ENCODE measurements around the gene SOCS6.
"Not testable (repeated sequence)": the region's sequence is repeated elsewhere in the genome, so short reads cannot be mapped to it uniquely, and the experiment has no call there.

The SOCS6 gene

GRCh38 chr18:70362258-70362657, 73.4 kb downstream of the SOCS6 start:
- FAIRE-seq, result no peak

DNA sequence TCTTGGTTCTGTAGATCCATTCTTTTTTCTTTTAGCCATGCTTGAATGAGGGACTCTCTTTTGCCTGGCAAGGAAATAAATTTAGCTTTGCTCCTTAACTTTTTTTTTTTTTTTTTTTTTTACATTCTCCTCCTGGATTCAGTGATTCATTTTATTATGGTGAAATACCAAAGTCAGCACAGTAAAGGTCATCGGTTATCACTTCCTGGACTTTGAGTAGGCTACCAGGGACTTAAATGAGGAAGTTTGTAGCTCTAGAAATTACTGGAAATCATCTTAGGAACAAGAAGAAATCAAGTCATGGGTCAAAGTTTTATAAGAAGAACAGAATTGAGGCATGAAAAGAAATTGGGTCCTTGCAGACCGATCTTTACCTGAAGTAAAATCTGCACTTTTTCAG, 75.0 kb downstream of the SOCS6 start:
- peak; percentile 49 for FAIRE-seq

DNA sequence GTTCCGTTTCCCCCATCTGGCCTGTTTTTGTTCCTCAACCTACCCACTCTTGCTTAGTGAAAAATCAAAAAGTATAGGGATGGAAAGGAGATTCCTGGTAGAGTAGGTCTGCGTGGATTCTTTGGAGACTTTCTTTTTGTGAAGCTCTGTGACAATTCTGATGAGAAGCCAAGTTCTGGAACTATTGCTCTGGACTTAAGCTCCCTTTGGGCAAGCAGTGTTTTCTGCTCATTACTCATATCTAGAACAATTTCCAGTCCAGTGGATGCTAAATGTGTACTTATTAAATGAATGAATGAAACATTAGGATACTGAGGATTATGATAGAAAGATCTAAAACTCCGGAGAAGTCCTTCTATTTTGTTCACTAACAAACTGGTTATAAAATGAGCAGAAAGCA, 76.5 kb downstream of the SOCS6 start:
- FAIRE-seq, result no peak

GRCh38 chr18:70366174-70366573, 77.3 kb downstream of the SOCS6 start:
- FAIRE-seq, result no peak

GRCh38 chr18:70366670-70367069, 77.8 kb downstream of the SOCS6 start:
- no peak for FAIRE-seq

- FAIRE-seq, result not testable (repeated sequence)
Measured at GRCh38 chr18:70367344-70367743, 78.5 kb downstream of the SOCS6 start.

DNA sequence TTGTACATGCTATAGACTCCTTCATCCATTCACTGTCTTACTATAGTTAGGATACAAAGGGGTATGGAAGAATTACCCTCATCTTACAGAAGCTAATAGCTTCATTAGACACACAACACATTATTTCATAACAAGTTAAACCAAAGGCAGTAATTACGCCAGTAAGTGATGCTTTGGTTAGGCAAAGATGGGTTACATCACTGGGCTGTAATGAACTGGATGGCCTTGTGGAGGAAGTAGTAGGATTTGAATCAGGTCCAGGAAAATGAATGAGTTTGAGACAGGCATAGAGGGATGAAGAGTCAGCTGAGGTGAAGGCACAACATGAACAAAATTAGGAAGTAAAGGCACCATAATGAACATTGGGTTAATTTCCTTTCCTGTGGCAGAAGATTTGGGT, 80.1 kb downstream of the SOCS6 start:
- FAIRE-seq, result no peak

DNA sequence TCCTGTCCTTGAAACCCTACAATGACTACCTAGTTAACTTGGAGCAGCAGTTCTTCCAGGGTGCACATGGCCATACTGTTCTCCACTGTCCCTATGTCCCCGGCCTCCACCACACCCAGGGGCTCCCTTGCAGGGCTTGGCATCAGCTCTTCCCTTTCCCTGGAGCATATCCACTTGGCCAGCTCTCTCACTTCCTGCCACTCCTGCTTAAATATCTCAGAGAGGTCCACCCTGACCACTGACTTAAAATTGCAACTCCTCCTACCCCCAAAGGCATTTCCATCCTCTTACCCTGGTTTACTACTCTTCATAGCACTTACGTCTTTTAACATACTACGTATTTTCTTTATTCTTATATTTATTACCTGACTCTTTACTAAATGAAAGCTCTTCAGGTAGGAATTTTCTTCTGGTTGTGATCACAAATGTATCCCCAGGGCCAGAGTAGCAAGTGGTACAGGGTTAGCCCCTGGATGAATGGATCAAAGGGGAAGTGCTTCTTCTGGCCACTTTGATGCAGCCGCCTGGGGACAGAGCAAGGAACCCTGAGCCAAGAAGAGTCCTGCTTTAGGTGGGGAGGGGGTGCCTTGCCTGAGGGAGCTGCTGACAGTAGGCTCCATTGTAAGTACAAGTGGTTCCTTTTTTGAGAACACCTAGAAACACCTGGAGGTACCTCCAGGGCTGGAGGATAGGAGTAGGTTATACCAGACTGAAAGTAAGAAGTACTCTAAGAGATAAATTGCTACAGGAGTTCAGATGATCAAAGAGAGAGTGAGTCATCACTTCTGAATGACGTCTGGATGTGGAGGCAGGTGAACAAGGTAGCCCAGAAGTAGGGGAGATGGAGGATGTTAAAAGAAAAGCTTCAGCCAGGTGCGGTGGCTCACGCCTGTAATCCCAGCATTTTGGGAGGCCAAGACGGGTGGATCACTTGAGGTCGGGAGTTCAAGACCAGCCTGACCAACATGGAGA, 82.2 kb downstream of the SOCS6 start:
- no peak for FAIRE-seq

GRCh38 chr18:70371908-70372307, 83.1 kb downstream of the SOCS6 start:
- no peak for FAIRE-seq

DNA sequence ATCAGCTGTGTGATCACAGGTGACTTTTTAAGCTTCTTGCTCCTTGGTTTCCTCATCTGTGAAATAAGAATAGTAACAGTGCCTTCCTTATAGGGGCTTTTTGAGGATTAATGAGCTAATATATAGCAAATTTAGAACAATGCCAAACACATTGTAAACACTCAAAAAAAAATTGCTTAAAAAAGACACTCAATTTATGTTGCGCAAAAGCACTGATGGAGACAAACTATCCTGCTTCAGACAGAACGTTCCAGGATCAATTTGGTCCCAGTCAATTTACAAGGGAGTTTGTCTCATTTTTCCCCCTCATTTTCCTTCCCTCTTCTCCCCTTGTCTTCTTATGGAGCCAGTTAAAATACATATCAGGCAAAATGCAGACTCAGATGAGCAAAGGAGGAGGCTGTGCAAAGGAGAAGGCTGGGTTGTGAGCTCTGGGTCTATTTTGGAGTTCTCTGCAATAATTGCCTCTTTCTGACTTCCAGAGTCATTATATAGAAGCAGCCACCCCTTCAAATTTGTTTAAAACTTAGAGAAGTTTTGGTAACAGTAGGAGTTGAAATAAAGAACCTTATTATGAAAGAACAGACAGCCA, 83.7 kb downstream of the SOCS6 start:
- no peak for FAIRE-seq

DNA sequence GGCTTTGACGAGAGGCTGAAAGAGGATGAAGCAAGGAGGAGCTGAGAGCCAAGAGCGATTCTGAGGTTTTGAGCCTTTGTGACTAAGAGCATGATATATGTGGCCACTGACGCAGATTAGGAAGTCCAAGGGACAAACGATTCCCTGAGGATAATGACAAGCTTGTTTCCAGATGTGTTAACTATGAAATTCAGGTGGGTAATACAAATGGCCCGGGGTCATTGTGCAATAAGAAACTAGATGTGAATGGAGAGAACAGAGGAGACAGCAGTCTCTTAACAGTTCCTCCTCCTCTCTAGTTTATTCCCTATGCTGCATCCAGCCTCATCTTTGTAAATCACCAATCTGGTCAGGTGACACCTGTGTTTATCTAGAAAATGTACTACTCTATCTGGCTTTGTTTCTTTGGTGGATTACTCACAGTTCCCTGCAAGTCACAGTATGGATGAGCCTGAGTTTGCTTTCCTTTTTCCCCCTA, 84.2 kb downstream of the SOCS6 start:
- FAIRE-seq, result no peak

GRCh38 chr18:70374154-70374553, 85.3 kb downstream of the SOCS6 start:
- no peak for FAIRE-seq

DNA sequence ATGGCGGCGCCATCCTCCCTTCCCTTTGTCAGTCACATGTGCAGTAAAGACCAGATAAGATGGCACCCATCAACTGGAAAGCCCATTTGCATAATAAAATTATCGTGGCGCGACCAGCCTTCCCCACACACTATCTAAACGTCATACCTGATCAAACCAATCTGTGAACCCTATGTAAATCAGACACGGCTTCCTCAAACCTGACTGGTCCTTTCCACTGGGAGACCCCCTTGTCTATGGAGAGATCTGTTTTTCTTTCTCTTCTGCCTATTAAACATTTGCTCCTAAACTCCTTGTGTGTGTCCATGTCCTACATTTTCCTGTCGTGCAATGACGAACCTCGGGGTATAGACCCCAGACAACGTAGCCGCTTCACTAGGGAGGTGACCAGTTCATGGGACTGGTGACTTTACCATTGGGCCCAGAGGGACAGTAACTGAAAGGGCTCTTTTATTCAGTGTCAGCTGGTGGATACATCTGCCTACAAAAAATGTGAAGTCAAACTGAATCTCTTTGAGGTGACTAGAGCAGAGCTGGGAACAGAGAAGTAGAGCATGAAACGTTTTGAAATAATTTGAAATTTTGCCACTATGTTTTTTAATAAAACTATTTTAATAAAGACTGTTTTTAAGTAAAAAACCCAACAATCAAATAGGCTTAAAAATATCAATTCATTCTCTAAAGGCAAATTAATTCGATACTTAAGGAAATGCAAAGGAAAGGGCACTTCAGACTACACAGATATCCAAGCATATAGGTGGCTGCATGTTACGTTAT, 87.5 kb downstream of the SOCS6 start:
- no peak for FAIRE-seq

GRCh38 chr18:70376914-70377258, 88.0 kb downstream of the SOCS6 start:
- FAIRE-seq, result peak; percentile 78

DNA sequence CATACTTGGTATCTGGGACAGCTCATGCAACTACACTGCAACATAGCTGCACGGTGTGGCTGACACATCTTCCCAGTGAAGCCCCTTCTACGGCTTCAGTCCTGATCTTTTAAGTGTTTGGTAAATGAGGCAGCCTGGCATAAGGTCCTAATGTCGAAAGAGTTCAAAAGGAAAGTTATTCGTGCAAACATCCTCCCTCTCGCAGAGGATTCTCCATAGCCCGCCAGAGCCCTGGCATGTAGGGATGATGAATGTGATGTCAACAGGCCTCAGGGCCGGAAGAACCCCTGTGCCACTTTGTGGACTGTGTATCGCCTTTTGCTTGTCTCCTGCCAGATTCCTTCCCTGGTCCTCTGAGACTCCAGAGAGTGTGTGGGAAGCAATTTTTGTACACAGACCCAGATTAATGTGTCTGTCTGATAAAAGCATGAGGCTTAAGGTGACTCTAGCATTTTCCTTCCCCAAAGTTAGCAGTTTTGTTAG, 88.5 kb downstream of the SOCS6 start:
- no peak for FAIRE-seq

DNA sequence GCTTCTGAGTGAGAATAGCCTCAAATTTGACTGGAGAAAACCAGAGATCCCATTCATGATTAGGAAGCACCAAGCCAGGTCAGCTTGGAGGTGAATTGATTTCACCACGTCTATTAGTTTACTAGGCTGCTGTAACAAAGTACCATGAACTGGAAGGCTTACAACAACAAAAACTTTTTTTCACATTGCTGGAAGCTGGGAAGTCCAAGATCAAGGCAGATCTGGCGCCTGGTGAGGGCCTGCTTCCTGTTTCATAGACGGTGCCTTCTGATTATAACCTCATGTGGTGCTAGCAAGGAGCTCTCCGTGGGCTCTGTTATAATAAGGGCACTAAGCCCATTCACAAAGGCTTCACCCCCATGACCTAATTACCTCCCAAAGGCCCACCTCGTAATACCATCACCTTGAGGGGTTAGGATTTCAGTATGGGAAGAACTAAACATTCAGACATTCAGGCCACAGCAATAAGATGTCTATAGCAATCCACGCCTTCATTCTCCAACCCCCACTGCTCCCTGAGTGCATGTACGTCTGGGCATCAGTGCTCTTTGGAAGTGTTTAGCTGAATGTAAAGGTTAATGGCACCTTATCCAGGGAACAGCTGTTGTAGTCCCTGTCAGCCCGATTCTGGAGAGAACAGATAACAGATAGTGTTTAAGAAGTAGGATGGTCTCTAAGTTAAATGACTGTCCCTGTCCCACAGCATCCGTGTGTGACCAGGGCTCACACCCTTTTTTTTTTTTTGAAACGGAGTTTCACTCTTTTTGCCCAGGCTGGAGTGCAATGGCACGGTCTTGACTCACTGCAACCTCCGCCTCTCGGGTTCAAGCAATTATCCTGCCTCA, 89.2 kb downstream of the SOCS6 start:
- no peak for FAIRE-seq
